Liver (tissue), 9 donors: ENCODE data around the gene RANBP17. TPM values are rescaled to one million over a fixed set of nuclear protein-coding genes. Genes with fewer than 3 reads are reported as not detected.

Experiments used
- DNase-seq: peaks from one replicate; pipeline ENCODE4 v3.0.0-alpha.2; 2017; ENCODE audit warnings: low spot score
- H3K27ac ChIP-seq, 2 donors: one replicate each; pipeline ENCODE4 v1.7.0; 2013; ENCODE audit warnings: inconsistent platforms in 2 of 2, low read length in 2 of 2, control low read depth in 1 of 2, low read depth in 1 of 2, mild to moderate bottlenecking in 1 of 2
- H3K27me3 ChIP-seq, 4 donors: one replicate each; pipeline versions ENCODE4 v1.6.1 to v1.7.0; 2013; ENCODE audit warnings: low read length in 3 of 4, inconsistent platforms in 1 of 4, mild to moderate bottlenecking in 1 of 4, moderate library complexity in 1 of 4; ENCODE audit not compliant: control insufficient read depth in 4 of 4, insufficient read depth in 4 of 4
- H3K36me3 ChIP-seq, 4 donors: one replicate each; pipeline versions ENCODE4 v1.6.1 to v1.7.0; 2013; ENCODE audit warnings: low read length in 3 of 4, mild to moderate bottlenecking in 3 of 4, low read depth in 1 of 4, moderate library complexity in 1 of 4; ENCODE audit not compliant: control insufficient read depth in 4 of 4, insufficient read depth in 3 of 4
- H3K4me1 ChIP-seq, 4 donors: one replicate each; pipeline versions ENCODE4 v1.6.1 to v1.7.0; 2013; ENCODE audit warnings: low read length in 3 of 4, mild to moderate bottlenecking in 3 of 4, moderate library complexity in 1 of 4; ENCODE audit not compliant: control insufficient read depth in 4 of 4, insufficient read depth in 4 of 4
- H3K4me3 ChIP-seq, 3 donors: one replicate each; pipeline versions ENCODE4 v1.6.1 to v1.7.0; 2013; ENCODE audit warnings: low read length in 3 of 3, control low read depth in 1 of 3, low read depth in 1 of 3, mild to moderate bottlenecking in 1 of 3
- H3K9ac ChIP-seq, 2 donors: one replicate each; pipeline ENCODE4 v1.7.0; 2013; ENCODE audit warnings: low read length in 2 of 2, mild to moderate bottlenecking in 2 of 2, moderate library complexity in 2 of 2, control low read depth in 1 of 2, low read depth in 1 of 2
- H3K9me3 ChIP-seq, 4 donors: one replicate each; pipeline versions ENCODE4 v1.6.1 to v1.7.0; 2013; ENCODE audit warnings: low read length in 3 of 4; ENCODE audit not compliant: control insufficient read depth in 4 of 4
- ATF3 ChIP-seq: IDR thresholded peaks from 2 replicates; pipeline ENCODE4 v1.6.1; 2016; ENCODE audit warnings: antibody characterized with exemption
- CTCF ChIP-seq: fragments of 150-350 bp; IDR thresholded peaks from 2 replicates; pipeline ENCODE4 v1.5.1; 2017; ENCODE audit warnings: improper control_type of control experiment, low read depth, low read length; ENCODE audit not compliant: missing input control
- EGR1 ChIP-seq, 2 donors: IDR thresholded peaks; 2 replicates each; pipeline ENCODE4 v1.6.1; 2016 to 2018; ENCODE audit warnings: antibody characterized with exemption in 2 of 2, low read depth in 2 of 2
- FOXA1 ChIP-seq: IDR thresholded peaks from 2 replicates; pipeline ENCODE4 v1.6.1; 2016; ENCODE audit warnings: antibody characterized with exemption
- FOXA2 ChIP-seq: IDR thresholded peaks from 2 replicates; pipeline ENCODE4 v1.6.1; 2016; ENCODE audit warnings: antibody characterized with exemption
- GABPA ChIP-seq, 2 donors: IDR thresholded peaks in 1 of 2; conservative IDR thresholded peaks in 1 of 2; 2 replicates each; pipeline ENCODE4 v1.6.1; 2016; ENCODE audit warnings: antibody characterized with exemption in 2 of 2, mild to moderate bottlenecking in 1 of 2, moderate library complexity in 1 of 2
- HNF4A ChIP-seq, 2 donors: conservative IDR thresholded peaks; 2 replicates each; pipeline ENCODE4 v1.6.1; 2016; ENCODE audit warnings: antibody characterized with exemption in 2 of 2, mild to moderate bottlenecking in 2 of 2
- HNF4G ChIP-seq: IDR thresholded peaks from 2 replicates; pipeline ENCODE4 v1.6.1; 2016; ENCODE audit warnings: antibody characterized with exemption
- JUND ChIP-seq, 2 donors: IDR thresholded peaks; 2 replicates each; pipeline ENCODE4 v1.6.1; 2016; ENCODE audit warnings: antibody characterized with exemption in 2 of 2
- MAX ChIP-seq: IDR thresholded peaks from 2 replicates; pipeline ENCODE4 v1.6.1; 2016; ENCODE audit warnings: antibody characterized with exemption
- NR2F2 ChIP-seq: IDR thresholded peaks from 2 replicates; pipeline ENCODE4 v1.6.1; 2016; ENCODE audit warnings: antibody characterized with exemption
- RAD21 ChIP-seq, 2 donors: IDR thresholded peaks; 2 replicates each; pipeline ENCODE4 v1.6.1; 2016; ENCODE audit warnings: antibody characterized with exemption in 2 of 2, mild to moderate bottlenecking in 2 of 2
- REST ChIP-seq: IDR thresholded peaks from 2 replicates; pipeline ENCODE4 v1.6.1; 2016; ENCODE audit warnings: antibody characterized with exemption, mild to moderate bottlenecking
- RXRA ChIP-seq, 2 donors: IDR thresholded peaks; 2 replicates each; pipeline ENCODE4 v1.6.1; 2017 to 2018; ENCODE audit warnings: antibody characterized with exemption in 2 of 2, mild to moderate bottlenecking in 1 of 2
- SP1 ChIP-seq: IDR thresholded peaks from 2 replicates; pipeline ENCODE4 v1.6.1; 2018; ENCODE audit warnings: antibody characterized with exemption, mild to moderate bottlenecking
- TAF1 ChIP-seq: conservative IDR thresholded peaks from 2 replicates; pipeline ENCODE4 v1.6.1; 2016; ENCODE audit warnings: antibody characterized with exemption, mild to moderate bottlenecking
- YY1 ChIP-seq: IDR thresholded peaks from 2 replicates; pipeline ENCODE4 v1.6.1; 2016; ENCODE audit warnings: antibody characterized with exemption, mild to moderate bottlenecking
- ZBTB33 ChIP-seq: IDR thresholded peaks from 2 replicates; pipeline ENCODE4 v1.6.1; 2016; ENCODE audit warnings: antibody characterized with exemption
- WGBS: extraction: QIAGEN DNeasy Blood & Tissue Kit; methylation state at CpG from one replicate; pipeline ENCODE4 v1.1.7; 2013; 5-methylcytosine and 5-hydroxymethylcytosine counted together
- polyA plus RNA-seq, 2 donors: library from polyadenylated mRNA; stranded (reverse) in 1 of 2; unstranded in 1 of 2; fragments of 200-250 nt in 1 of 2; fragments of >200 nt in 1 of 2; fragmentation: Nextera tagmentation in 1 of 2; extraction: Ambion mirVana in 1 of 2; gene quantifications; one replicate each; pipeline versions ENCODE4 v1.2.1 to v1.2.3, GENCODE V29; 2013 to 2015
- total RNA-seq, 2 donors: library from RNA; depleted of rRNA; stranded (reverse); fragments of >200 nt; gene quantifications; one replicate each; pipeline ENCODE4 v1.2.3, GENCODE V29; 2014
- donor health status: healthy.
- donor health status: healthy.
- donor health status: healthy.
- donor health status: healthy.
- donor health status: healthy.

The RANBP17 gene
- total and polyA plus RNA-seq, 4 donors: 0.83 to 10.8 (median 7.9) TPM

GRCh38 chr5:171226096-171226754 is 364.4 kb downstream of the RANBP17 start:
- no peak for DNase-seq
- WGBS: 96% methylated on average over 5 of the region's 5 CpGs
- no peaks in the 10 kb centered on the region for H3K9me3 ChIP-seq
- H3K4me1 ChIP-seq: no peaks in the 10 kb centered on the region
- no peak overlapping the region for H3K9ac ChIP-seq
- no peak overlapping the region for H3K27ac ChIP-seq
- no peak for TF ChIP-seq FOXA2
- TF ChIP-seq YY1: no peak
- no peak for TF ChIP-seq FOXA1
- no peak for TF ChIP-seq HNF4G
- no peak for TF ChIP-seq SP1
- TF ChIP-seq CTCF: no peak
- TF ChIP-seq ATF3: no peak
- TF ChIP-seq HNF4A (conservative IDR thresholded peaks at IDR 0.05): no peak
- TF ChIP-seq NR2F2: no peak
- H3K4me3 ChIP-seq: no peak overlapping the region
- H3K27me3 ChIP-seq: no peaks in the 10 kb centered on the region
- no peaks in the 10 kb centered on the region for H3K36me3 ChIP-seq

GRCh38 chr5:171226864-171227263 is 365.0 kb downstream of the RANBP17 start:
- Histone ChIP-seq H3K9ac (no peak overlapping the region), H3K27me3 (no peaks in the 10 kb centered on the region), H3K27ac (no peak overlapping the region), H3K4me1 (no peaks in the 10 kb centered on the region), H3K4me3 (no peak overlapping the region), H3K36me3 (no peaks in the 10 kb centered on the region), H3K9me3 (no peaks in the 10 kb centered on the region)
- no peak for DNase-seq
- no peak for TF ChIP-seq HNF4A (conservative IDR thresholded peaks at IDR 0.05)
- no peak for TF ChIP-seq JUND (IDR thresholded peaks at IDR 0.05)
- TF ChIP-seq TAF1: no peak
- no peak for TF ChIP-seq GABPA (IDR thresholded peaks at IDR 0.05 in 1 of 2, conservative IDR thresholded peaks at IDR 0.05 in 1 of 2)
- TF ChIP-seq FOXA1: no peak
- TF ChIP-seq SP1: no peak
- no peak for TF ChIP-seq CTCF
- no peak for TF ChIP-seq ZBTB33
- TF ChIP-seq FOXA2: no peak
- no peak for TF ChIP-seq MAX
- no peak for TF ChIP-seq REST
- TF ChIP-seq EGR1 (IDR thresholded peaks at IDR 0.05; ENCODE audit: low read depth in 2 of 2): no peak
- no peak for TF ChIP-seq YY1
- no peak for TF ChIP-seq RXRA (IDR thresholded peaks at IDR 0.05)
- TF ChIP-seq HNF4G: no peak
- no peak for TF ChIP-seq RAD21 (IDR thresholded peaks at IDR 0.05)
- TF ChIP-seq NR2F2: no peak
- no peak for TF ChIP-seq ATF3
- WGBS: 96% methylated on average over 1 of the region's 1 CpG
